Astrocyte of the cerebellum (primary cell): ENCODE measurements around the gene KRT6C.
"Not testable (repeated sequence)": the region's sequence is repeated elsewhere in the genome, so short reads cannot be mapped to it uniquely, and the experiment has no call there.

Experiments used
- DNase-seq: peaks from one replicate; pipeline ENCODE4 v3.0.0-alpha.2; 2011; ENCODE audit warnings: low read depth
- H3K4me3 ChIP-seq: 2 replicates; pipeline ENCODE4 v1.5.1; 2011; ENCODE audit warnings: mild to moderate bottlenecking, low read depth, low read length, moderate library complexity
- in situ Hi-C: cut with HindIII; loops from 2 replicates; pipeline ENCODE4 v1.10.0; 2017; ENCODE audit warnings: low sequenced_read_pairs
- TF ChIP-seq, protein P1 (sequence below): IDR thresholded peaks from 2 replicates; pipeline ENCODE4 v1.5.1; 2012; ENCODE audit warnings: low read length, low read depth, moderate library complexity, mild to moderate bottlenecking; ENCODE audit errors: missing control alignments

Gene KRT6C

GRCh38 chr12:52493172-52493571 lies 19.6 kb upstream of the KRT6C start, which contains the start of gene KRT6A:
Gene KRT6A (minus strand): TSS chr12:52493257. CDS start chr12:52493188, 69 bp downstream.
- no peak within 1 kb of the TSS for H3K4me3 ChIP-seq

GRCh38 chr12:52492405-52492804 lies 18.8 kb upstream of the KRT6C start:
- H3K4me3 ChIP-seq, DNase-seq, in situ Hi-C loops: not testable (repeated sequence)

More at GRCh38 chr12:52493172-52493571, 19.6 kb upstream of the KRT6C start, which contains the start of gene KRT6A:
- TF ChIP-seq, protein P1, sequence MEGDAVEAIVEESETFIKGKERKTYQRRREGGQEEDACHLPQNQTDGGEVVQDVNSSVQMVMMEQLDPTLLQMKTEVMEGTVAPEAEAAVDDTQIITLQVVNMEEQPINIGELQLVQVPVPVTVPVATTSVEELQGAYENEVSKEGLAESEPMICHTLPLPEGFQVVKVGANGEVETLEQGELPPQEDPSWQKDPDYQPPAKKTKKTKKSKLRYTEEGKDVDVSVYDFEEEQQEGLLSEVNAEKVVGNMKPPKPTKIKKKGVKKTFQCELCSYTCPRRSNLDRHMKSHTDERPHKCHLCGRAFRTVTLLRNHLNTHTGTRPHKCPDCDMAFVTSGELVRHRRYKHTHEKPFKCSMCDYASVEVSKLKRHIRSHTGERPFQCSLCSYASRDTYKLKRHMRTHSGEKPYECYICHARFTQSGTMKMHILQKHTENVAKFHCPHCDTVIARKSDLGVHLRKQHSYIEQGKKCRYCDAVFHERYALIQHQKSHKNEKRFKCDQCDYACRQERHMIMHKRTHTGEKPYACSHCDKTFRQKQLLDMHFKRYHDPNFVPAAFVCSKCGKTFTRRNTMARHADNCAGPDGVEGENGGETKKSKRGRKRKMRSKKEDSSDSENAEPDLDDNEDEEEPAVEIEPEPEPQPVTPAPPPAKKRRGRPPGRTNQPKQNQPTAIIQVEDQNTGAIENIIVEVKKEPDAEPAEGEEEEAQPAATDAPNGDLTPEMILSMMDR, result no peak
- no peak for DNase-seq
- in situ Hi-C loops, result no loop called here

GRCh38 chr12:52491495-52491894 lies 17.9 kb upstream of the KRT6C start:
- H3K4me3 ChIP-seq, DNase-seq, in situ Hi-C loops: not testable (repeated sequence)

GRCh38 chr12:52488736-52489135 lies 15.1 kb upstream of the KRT6C start:
- TF ChIP-seq, protein P1, result no peak
- in situ Hi-C loops, result no loop called here
- H3K4me3 ChIP-seq, result no peak overlapping the region
- DNase-seq, result no peak

GRCh38 chr12:52487744-52488443 lies 14.3 kb upstream of the KRT6C start:
- H3K4me3 ChIP-seq, DNase-seq, in situ Hi-C loops: not testable (repeated sequence)

DNA sequence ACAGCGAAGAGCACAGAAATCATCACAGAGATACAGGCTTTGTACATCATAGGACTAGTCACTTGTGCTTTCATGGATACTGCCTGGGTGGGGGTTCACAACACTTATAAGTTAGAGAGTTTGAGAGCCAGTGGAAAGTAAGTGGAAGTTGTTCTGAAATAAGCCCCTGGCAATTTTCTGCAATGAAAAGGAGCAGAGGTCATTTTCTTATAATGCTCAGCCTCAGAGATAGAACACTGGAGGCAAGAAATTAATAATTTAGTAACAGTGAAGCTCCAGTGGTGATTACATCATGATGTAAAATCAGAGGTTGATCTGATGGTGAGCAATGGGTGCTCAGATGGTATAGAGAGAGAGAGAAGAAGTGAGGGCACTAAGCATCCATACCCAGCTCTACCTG lies 13.6 kb upstream of the KRT6C start:
- TF ChIP-seq, protein P1, result no peak
- in situ Hi-C loops, result no loop called here
- H3K4me3 ChIP-seq, result no peak overlapping the region
- DNase-seq, result no peak

- H3K4me3 ChIP-seq, result no peak overlapping the region
- DNase-seq, result no peak
- in situ Hi-C loops, result no loop called here
- TF ChIP-seq, protein P1, result no peak
These were observed 12.8 kb upstream of the KRT6C start for GRCh38 chr12:52486166-52487105.

DNA sequence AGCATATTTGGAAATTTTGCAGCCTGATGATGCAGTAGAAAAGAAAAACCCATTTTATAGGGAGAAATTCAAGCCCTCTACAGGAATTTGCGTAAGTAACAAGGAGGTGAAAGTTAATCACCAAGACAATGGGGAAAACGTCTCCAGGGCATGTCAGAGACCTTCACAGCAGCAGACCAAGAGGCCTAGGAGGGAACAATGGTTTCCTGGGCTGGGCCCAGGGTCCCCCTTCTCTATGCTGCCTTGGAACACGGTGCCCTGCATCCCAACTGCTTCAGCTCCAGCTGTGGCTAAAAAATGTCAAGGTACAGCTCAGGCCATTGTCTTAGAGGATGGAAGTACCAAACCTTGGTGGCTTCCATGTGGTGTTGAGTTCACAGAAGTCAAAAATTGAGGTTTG lies 6.5 kb upstream of the KRT6C start:
- H3K4me3 ChIP-seq, result no peak overlapping the region
- DNase-seq, result no peak
- TF ChIP-seq, protein P1, result no peak
- in situ Hi-C loops, result no loop called here
